Endothelial cell of umbilical vein (primary cell): Measurements from ENCODE around the gene HMGXB3.

Source experiments
- CTCF ChIP-seq, 2 donors: IDR thresholded peaks; 1 replicate in 1 of 2; 2 replicates in 1 of 2; pipeline ENCODE4 v1.5.1; 2011; ENCODE audit warnings: low read length in 2 of 2, mild to moderate bottlenecking in 2 of 2, moderate library complexity in 2 of 2, control low read depth in 1 of 2, inconsistent platforms in 1 of 2, low read depth in 1 of 2; ENCODE audit not compliant: insufficient read depth in 1 of 2; ENCODE audit errors: extremely low read depth in 1 of 2
- POLR2A ChIP-seq: IDR thresholded peaks from 2 replicates; pipeline ENCODE4 v1.6.1; 2012; ENCODE audit warnings: low read depth, mild to moderate bottlenecking, control low read depth, low read length

- TF ChIP-seq CTCF (IDR thresholded peaks at IDR 0.05; ENCODE audit: extremely low read depth in 1 of 2, insufficient read depth in 1 of 2, low read depth in 1 of 2, low read length in 2 of 2) (no peak), POLR2A (no peak)
Observed at GRCh38 chr5:150059623-150060022, 59.1 kb downstream of the HMGXB3 start.
